Loucy (cell line): ENCODE results near the gene IGFL4.

Experiments
- EZH2phosphoT487 ChIP-seq: fragments of 200-600 bp; IDR thresholded peaks from 2 replicates; pipeline ENCODE4 v1.6.1; 2018; ENCODE audit warnings: antibody characterized with exemption, mild to moderate bottlenecking, moderate library complexity, borderline replicate concordance
- TF ChIP-seq, protein P1 (sequence below): fragments of 200-600 bp; sonication (generic); conservative IDR thresholded peaks from 2 replicates; pipeline ENCODE4 v1.5.1; 2014; ENCODE audit warnings: mild to moderate bottlenecking, antibody characterized with exemption, low read length

DNA sequence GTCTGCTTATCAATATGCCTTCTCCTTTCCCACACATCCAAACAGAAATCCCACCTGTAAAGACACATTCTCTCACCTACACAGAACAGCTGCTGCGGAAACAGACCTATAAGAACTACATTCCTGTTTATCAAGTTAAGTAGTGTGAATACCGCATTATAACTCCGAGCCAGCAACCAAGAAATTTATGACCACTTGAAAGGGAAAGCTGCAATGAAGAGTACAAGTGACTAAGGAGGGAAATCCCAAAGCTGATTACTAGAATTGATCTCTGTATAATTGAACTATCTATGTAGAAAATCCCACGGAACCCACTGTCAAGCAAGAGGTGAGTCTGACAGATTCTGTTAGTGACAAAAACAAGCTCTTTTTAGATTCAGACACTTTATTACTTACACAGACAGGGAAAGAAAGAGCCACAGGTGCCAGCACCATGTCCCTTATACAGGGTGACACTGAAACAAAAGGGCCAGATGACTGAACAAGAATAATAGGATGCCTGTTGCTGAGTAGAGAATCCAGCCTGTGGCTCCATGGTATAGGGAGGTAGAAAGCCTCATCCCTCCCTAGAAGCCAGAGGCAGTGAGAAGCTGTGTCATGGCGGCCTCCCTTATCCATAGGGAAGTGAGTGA lies 1.6 kb upstream of the IGFL4 start:
- no peak for TF ChIP-seq EZH2phosphoT487
- TF ChIP-seq, protein P1, sequence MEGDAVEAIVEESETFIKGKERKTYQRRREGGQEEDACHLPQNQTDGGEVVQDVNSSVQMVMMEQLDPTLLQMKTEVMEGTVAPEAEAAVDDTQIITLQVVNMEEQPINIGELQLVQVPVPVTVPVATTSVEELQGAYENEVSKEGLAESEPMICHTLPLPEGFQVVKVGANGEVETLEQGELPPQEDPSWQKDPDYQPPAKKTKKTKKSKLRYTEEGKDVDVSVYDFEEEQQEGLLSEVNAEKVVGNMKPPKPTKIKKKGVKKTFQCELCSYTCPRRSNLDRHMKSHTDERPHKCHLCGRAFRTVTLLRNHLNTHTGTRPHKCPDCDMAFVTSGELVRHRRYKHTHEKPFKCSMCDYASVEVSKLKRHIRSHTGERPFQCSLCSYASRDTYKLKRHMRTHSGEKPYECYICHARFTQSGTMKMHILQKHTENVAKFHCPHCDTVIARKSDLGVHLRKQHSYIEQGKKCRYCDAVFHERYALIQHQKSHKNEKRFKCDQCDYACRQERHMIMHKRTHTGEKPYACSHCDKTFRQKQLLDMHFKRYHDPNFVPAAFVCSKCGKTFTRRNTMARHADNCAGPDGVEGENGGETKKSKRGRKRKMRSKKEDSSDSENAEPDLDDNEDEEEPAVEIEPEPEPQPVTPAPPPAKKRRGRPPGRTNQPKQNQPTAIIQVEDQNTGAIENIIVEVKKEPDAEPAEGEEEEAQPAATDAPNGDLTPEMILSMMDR = no peak
